Measurements from ENCODE around the gene DCXR.
A peak's percentile ranks its signal among the peaks of the same experiment; 100 is the strongest.

DNA sequence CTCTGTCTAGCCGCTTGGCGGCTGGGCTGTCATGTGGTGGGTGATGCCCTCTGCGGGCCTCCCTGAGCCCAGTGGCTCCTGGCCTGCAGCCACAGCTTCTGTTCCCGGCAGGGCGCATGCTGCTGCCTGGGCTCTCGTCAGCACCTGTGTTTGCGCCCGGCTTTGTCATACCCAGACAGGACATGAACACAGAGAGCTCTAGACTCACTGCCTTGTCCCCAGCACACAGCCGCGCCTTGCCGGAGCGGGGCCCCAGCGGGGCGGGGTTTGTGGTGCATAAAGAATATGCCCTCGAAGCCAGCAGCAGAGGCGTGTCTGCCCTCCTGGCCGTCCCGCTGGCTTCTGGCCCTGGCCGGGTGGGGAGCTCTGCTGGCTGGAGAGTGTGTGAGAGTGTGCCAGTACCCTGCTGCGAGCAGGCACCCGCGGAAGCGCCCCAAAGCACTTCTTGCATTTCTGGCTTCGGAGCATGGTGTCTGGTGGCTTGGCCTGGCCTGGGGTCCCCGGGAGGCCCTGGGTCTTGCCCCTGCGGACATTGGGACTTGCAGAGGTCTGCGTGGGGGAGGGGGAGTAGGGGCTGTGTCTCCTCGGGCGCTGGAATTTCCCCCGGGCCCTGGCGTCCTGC lies 45.7 kb downstream of the DCXR start:
- TF ChIP-seq POLR2A (IDR thresholded peaks at IDR 0.05), result no peak
- TF ChIP-seq, protein P1, sequence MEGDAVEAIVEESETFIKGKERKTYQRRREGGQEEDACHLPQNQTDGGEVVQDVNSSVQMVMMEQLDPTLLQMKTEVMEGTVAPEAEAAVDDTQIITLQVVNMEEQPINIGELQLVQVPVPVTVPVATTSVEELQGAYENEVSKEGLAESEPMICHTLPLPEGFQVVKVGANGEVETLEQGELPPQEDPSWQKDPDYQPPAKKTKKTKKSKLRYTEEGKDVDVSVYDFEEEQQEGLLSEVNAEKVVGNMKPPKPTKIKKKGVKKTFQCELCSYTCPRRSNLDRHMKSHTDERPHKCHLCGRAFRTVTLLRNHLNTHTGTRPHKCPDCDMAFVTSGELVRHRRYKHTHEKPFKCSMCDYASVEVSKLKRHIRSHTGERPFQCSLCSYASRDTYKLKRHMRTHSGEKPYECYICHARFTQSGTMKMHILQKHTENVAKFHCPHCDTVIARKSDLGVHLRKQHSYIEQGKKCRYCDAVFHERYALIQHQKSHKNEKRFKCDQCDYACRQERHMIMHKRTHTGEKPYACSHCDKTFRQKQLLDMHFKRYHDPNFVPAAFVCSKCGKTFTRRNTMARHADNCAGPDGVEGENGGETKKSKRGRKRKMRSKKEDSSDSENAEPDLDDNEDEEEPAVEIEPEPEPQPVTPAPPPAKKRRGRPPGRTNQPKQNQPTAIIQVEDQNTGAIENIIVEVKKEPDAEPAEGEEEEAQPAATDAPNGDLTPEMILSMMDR (IDR thresholded peaks at IDR 0.05), result no peak
- TF ChIP-seq POLR2AphosphoS5 (IDR thresholded peaks at IDR 0.05), result peak in 2 of 3 donors; percentile 3 to 33

Measured in transverse colon (tissue), 4 donors.